Parathyroid adenoma (tissue), 2 donors: ENCODE results near the gene ISOC1.

Experiments
- H2AFZ ChIP-seq: fragments of 300-600 bp; sonication (generic); one replicate; pipeline ENCODE4 v1.7.0; 2017; ENCODE audit warnings: antibody characterized with exemption, mild to moderate bottlenecking
- H3K27ac ChIP-seq: fragments of 300-600 bp; sonication (generic); one replicate; pipeline ENCODE4 v1.7.0; 2017
- H3K27me3 ChIP-seq: fragments of 300-600 bp; sonication (generic); one replicate; pipeline ENCODE4 v1.7.0; 2017; ENCODE audit warnings: low read length; ENCODE audit not compliant: control insufficient read depth, insufficient read depth
- H3K36me3 ChIP-seq: fragments of 300-600 bp; sonication (generic); one replicate; pipeline ENCODE4 v1.7.0; 2017; ENCODE audit warnings: low read length; ENCODE audit not compliant: control insufficient read depth, insufficient read depth
- H3K4me1 ChIP-seq: fragments of 300-600 bp; sonication (generic); one replicate; pipeline ENCODE4 v1.7.0; 2017; ENCODE audit warnings: control low read depth
- H3K4me2 ChIP-seq: fragments of 300-600 bp; sonication (generic); one replicate; pipeline ENCODE4 v1.7.0; 2017; ENCODE audit warnings: low read length
- H3K4me3 ChIP-seq: fragments of 300-600 bp; sonication (generic); one replicate; pipeline ENCODE4 v1.7.0; 2017; ENCODE audit warnings: low read depth, low read length
- H3K79me2 ChIP-seq: fragments of 300-600 bp; sonication (generic); one replicate; pipeline ENCODE4 v1.7.0; 2017; ENCODE audit warnings: control low read depth
- H3K9ac ChIP-seq: fragments of 300-600 bp; sonication (generic); one replicate; pipeline ENCODE4 v1.7.0; 2017; ENCODE audit warnings: mild to moderate bottlenecking
- H3K9me3 ChIP-seq: fragments of 300-600 bp; sonication (generic); one replicate; pipeline ENCODE4 v1.7.0; 2017; ENCODE audit warnings: low read length; ENCODE audit not compliant: control insufficient read depth
- TF ChIP-seq, protein P1 (sequence below): fragments of 300-600 bp; sonication (generic); IDR thresholded peaks from one replicate; pipeline ENCODE4 v1.7.0; 2017; ENCODE audit warnings: antibody characterized with exemption, mild to moderate bottlenecking
- donor health status: primary hyperparathyroidism.

Gene ISOC1

DNA sequence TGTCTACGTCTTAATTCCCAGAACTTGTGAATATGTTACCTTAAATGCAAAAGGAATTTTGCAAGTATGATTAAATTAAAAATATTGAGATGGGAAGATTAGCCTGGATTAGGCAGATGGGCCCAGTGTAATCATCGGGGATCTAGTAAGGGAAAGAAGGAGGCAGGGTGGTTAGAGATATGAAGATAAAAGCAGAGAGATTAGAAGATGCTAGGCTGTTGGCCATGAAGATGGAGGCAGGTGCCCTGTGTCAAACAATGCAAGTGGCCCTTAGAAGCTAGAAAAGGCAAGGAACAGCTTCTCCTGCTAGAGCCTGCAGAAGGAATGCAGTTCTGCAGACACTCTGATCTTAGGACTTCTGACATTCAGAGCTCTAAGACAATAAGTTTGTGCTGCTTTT, 28.8 kb upstream of the ISOC1 start:
- H3K27ac ChIP-seq, result no peak overlapping the region
- H2AFZ ChIP-seq, result no peak overlapping the region
- H3K4me2 ChIP-seq, result no peak overlapping the region
- H3K4me3 ChIP-seq, result no peak overlapping the region
- H3K9me3 ChIP-seq, result no peaks in the 10 kb centered on the region
- H3K27me3 ChIP-seq, result no peaks in the 10 kb centered on the region
- no peak overlapping the region for H3K9ac ChIP-seq
- H3K36me3 ChIP-seq, result no peaks in the 10 kb centered on the region
- no peaks in the 10 kb centered on the region for H3K4me1 ChIP-seq
- H3K79me2 ChIP-seq, result no peaks in the 10 kb centered on the region
- TF ChIP-seq, protein P1, sequence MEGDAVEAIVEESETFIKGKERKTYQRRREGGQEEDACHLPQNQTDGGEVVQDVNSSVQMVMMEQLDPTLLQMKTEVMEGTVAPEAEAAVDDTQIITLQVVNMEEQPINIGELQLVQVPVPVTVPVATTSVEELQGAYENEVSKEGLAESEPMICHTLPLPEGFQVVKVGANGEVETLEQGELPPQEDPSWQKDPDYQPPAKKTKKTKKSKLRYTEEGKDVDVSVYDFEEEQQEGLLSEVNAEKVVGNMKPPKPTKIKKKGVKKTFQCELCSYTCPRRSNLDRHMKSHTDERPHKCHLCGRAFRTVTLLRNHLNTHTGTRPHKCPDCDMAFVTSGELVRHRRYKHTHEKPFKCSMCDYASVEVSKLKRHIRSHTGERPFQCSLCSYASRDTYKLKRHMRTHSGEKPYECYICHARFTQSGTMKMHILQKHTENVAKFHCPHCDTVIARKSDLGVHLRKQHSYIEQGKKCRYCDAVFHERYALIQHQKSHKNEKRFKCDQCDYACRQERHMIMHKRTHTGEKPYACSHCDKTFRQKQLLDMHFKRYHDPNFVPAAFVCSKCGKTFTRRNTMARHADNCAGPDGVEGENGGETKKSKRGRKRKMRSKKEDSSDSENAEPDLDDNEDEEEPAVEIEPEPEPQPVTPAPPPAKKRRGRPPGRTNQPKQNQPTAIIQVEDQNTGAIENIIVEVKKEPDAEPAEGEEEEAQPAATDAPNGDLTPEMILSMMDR, result no peak

DNA sequence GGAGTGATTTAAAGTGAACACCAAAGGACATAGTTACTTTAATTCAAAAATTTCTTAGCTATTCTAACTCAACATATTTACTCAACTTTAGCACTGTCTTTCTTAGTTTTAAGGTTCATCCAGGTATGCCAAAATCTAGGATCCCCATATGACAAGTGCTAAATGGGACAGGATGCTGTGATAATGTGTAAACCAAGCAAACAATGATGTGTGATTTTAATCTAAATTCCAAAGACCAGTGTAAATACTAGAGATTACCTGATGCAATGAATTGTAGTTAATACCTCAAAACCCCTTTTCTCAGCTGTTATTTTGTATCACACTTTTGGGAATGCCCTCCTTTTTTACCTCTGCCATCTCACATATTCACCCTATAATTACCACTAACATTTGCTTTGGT, 26.8 kb upstream of the ISOC1 start:
- TF ChIP-seq, protein P1, result no peak
- Histone ChIP-seq H3K4me2 (no peak overlapping the region), H3K27me3 (no peaks in the 10 kb centered on the region), H2AFZ (no peak overlapping the region), H3K27ac (no peak overlapping the region), H3K4me3 (no peak overlapping the region), H3K36me3 (no peaks in the 10 kb centered on the region), H3K4me1 (no peaks in the 10 kb centered on the region), H3K79me2 (no peaks in the 10 kb centered on the region), H3K9me3 (no peaks in the 10 kb centered on the region), H3K9ac (no peak overlapping the region)

DNA sequence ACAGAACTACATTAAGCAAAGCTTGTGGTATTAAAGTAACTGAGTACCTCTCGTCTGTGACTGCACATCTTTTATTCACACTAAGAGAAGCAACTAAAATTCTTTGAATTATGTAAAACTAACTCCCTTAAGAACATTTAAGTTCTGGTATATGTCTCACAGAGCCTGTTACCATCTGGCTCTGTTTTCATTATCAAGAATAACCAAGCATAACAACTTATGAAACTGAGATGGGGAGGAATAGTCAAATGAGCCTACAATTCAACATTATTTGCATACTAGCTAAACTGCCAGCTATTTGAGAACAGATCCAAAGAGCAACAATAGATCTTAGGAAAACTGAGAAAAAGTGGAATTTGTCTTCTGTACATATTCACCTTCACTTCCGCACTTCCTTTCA, 25.3 kb upstream of the ISOC1 start:
- Histone ChIP-seq H3K79me2 (no peaks in the 10 kb centered on the region), H3K9ac (no peak overlapping the region), H3K9me3 (no peaks in the 10 kb centered on the region), H3K4me3 (no peak overlapping the region), H3K4me2 (no peak overlapping the region), H3K36me3 (no peaks in the 10 kb centered on the region), H3K4me1 (no peaks in the 10 kb centered on the region), H3K27ac (no peak overlapping the region), H3K27me3 (no peaks in the 10 kb centered on the region), H2AFZ (no peak overlapping the region)
- TF ChIP-seq, protein P1, result no peak

GRCh38 chr5:129073111-129073510, 21.4 kb upstream of the ISOC1 start:
- Histone ChIP-seq H3K9ac (no peak overlapping the region), H3K27ac (no peak overlapping the region), H3K79me2 (no peaks in the 10 kb centered on the region), H3K27me3 (no peaks in the 10 kb centered on the region), H3K9me3 (no peaks in the 10 kb centered on the region), H3K4me1 (no peaks in the 10 kb centered on the region), H2AFZ (no peak overlapping the region), H3K36me3 (no peaks in the 10 kb centered on the region), H3K4me2 (no peak overlapping the region), H3K4me3 (no peak overlapping the region)
- TF ChIP-seq, protein P1, result no peak

- Histone ChIP-seq H3K9me3 (no peaks in the 10 kb centered on the region), H3K36me3 (no peaks in the 10 kb centered on the region), H3K4me1 (no peaks in the 10 kb centered on the region), H3K79me2 (no peaks in the 10 kb centered on the region), H3K4me3 (no peak overlapping the region), H3K27ac (no peak overlapping the region), H3K27me3 (no peaks in the 10 kb centered on the region), H3K4me2 (no peak overlapping the region), H2AFZ (no peak overlapping the region), H3K9ac (no peak overlapping the region)
- TF ChIP-seq, protein P1, result no peak
Measured at GRCh38 chr5:129074903-129075302, 19.6 kb upstream of the ISOC1 start.
